GM21360 (cell line): Measurements from ENCODE around the gene HEG1.
"Not testable (repeated sequence)": the region's sequence is repeated elsewhere in the genome, so short reads cannot be mapped to it uniquely, and the experiment has no call there.

Experiments used
- ATAC-seq: cut with Tn5 transposase; IDR thresholded peaks from one replicate; pipeline ENCODE4 v1.9.1; 2021; ENCODE audit warnings: mild to moderate bottlenecking, moderate library complexity; ENCODE audit not compliant: unreplicated experiment

The HEG1 gene, protein sequence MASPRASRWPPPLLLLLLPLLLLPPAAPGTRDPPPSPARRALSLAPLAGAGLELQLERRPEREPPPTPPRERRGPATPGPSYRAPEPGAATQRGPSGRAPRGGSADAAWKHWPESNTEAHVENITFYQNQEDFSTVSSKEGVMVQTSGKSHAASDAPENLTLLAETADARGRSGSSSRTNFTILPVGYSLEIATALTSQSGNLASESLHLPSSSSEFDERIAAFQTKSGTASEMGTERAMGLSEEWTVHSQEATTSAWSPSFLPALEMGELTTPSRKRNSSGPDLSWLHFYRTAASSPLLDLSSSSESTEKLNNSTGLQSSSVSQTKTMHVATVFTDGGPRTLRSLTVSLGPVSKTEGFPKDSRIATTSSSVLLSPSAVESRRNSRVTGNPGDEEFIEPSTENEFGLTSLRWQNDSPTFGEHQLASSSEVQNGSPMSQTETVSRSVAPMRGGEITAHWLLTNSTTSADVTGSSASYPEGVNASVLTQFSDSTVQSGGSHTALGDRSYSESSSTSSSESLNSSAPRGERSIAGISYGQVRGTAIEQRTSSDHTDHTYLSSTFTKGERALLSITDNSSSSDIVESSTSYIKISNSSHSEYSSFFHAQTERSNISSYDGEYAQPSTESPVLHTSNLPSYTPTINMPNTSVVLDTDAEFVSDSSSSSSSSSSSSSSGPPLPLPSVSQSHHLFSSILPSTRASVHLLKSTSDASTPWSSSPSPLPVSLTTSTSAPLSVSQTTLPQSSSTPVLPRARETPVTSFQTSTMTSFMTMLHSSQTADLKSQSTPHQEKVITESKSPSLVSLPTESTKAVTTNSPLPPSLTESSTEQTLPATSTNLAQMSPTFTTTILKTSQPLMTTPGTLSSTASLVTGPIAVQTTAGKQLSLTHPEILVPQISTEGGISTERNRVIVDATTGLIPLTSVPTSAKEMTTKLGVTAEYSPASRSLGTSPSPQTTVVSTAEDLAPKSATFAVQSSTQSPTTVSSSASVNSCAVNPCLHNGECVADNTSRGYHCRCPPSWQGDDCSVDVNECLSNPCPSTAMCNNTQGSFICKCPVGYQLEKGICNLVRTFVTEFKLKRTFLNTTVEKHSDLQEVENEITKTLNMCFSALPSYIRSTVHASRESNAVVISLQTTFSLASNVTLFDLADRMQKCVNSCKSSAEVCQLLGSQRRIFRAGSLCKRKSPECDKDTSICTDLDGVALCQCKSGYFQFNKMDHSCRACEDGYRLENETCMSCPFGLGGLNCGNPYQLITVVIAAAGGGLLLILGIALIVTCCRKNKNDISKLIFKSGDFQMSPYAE (N-terminal part only)

DNA sequence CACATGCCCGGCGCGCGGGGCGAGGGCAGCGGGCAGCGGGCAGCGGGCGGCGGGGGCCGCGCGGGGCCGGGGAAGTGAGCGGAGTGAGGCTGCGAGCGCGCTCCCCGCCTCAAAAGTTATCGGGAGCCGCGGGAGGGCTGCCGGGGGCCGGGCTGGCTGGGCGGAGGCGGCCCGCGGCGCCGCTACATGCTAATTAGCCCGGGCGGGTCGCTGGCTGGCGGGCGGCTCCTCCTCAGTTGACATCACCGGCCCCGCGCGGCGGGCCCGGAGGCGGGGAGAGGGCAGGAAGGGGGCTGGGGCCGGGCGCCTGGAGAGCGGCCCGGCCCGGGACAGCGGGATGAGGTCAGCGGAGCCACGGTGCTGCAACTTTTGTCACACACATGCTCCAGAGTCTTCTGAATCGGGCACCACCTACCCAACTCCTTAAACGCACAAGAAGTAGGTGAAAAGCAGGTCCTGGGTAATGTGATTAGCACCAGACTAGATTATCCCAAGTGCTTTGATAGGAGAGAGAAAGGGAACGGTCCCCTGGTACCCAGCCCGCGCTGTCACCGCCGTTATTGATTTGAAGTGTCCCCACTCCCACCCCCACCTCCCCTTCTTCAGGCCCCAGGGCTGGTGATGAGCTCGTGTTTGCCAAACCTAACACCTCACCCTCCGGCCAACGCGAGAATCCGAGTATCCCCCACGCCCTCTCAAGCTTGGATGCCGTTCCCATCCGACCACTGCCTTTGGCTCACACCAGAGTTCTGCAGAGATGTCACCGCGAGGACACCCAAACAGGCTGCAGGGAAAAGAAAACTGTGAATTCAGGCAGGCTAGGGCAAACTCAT, at the start of gene HEG1:
HEG1 (minus strand) TSS at position 85 of the 833 bp plus-strand sequence. CDS start 107 bp downstream, outside the sequence.
- ATAC-seq = peak; percentile 69

DNA sequence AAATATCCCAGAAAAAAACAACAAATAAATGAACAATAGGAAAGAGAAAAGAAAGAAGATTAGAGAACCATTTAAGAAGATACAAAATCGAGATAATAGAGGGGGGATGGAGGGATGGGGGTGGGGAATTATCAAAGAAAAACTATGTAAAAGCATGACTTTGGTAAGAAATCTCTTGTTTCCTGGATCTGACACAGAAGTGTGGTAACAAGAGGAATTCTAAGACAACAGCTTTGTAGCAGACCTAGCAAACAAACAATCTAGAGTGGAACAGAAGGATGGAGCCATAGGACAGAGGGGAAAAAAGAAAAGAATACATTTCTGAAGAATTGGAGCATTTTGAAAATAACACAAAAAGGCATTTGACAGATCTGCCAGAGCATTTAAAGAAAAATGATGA, 49.3 kb upstream of the HEG1 start:
- no peak for ATAC-seq

GRCh38 chr3:125104639-125105038, 48.8 kb upstream of the HEG1 start:
- ATAC-seq = no peak

DNA sequence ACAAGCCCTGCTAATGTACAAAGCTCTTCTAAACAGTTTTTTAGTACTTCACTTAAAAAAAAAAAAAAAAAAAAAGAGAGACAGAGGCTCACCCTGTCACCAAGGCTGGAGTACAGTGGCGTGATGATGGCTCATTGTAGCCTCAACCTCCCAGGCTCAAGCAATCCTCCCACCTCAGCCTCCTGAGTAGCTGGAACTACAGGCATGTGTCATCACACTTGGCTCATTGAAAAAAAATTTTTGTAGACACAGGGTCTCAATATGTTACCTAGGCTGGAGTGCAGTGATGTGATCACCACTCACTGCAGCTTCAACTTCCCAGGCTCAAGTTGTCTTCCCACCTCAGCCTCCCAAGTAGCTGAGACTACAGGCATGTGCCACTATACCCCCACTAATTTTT, 47.6 kb upstream of the HEG1 start:
- ATAC-seq = no peak

- no peak for ATAC-seq
These were observed 46.7 kb upstream of the HEG1 start for GRCh38 chr3:125102470-125102869.

GRCh38 chr3:125098611-125099291, 43.0 kb upstream of the HEG1 start:
- no peak for ATAC-seq

DNA sequence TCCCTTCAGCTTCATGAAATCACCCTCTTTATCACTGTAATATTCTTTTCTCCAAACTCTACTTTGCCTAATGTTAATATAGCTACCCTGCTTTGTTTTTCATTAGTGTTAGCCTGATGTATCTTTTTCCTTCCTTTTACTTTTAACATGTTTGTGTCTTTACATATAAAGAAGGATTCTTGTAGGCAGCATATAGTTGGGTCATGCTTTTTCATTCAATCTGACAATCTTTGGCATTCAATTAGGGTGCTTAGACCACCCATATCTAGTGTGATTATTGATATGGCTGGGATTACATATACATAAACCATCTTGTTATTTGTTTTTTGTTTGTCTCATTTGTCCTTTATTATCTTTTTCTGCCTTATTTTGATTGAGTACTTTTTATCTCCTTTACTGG, 34.9 kb upstream of the HEG1 start:
- no peak for ATAC-seq

GRCh38 chr3:125087768-125088391, 32.1 kb upstream of the HEG1 start:
- ATAC-seq = no peak

- ATAC-seq = no peak
These were observed 29.4 kb upstream of the HEG1 start for GRCh38 chr3:125085166-125085565.

- ATAC-seq = no peak
These were observed 28.0 kb upstream of the HEG1 start for GRCh38 chr3:125083776-125084175.

DNA sequence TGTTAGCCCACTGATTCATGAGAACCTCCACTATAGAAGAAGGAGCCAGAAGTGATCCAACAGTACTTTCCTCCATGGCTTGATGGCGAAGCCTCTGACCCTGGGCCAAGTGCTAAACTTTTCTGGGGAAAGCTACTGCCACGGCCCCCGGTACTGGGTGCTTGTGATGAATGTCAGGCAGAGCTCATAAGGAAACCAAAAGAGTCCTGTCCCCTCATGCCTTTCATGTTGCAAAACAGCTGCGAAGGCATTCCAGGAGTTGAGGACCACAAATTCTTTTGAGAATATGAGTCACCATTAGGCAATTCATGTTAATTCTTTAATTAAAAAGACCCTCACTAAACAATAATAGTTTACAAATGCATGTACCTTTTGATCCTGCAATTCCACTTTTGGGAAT, 26.5 kb upstream of the HEG1 start:
- ATAC-seq = not testable (repeated sequence)

- no peak for ATAC-seq
These were observed 24.3 kb upstream of the HEG1 start for GRCh38 chr3:125080077-125080476.

- ATAC-seq = no peak
These were observed 23.9 kb upstream of the HEG1 start for GRCh38 chr3:125079675-125080045.

GRCh38 chr3:125078951-125079674, 23.3 kb upstream of the HEG1 start:
- no peak for ATAC-seq

GRCh38 chr3:125077864-125078263, 22.1 kb upstream of the HEG1 start:
- ATAC-seq = no peak

DNA sequence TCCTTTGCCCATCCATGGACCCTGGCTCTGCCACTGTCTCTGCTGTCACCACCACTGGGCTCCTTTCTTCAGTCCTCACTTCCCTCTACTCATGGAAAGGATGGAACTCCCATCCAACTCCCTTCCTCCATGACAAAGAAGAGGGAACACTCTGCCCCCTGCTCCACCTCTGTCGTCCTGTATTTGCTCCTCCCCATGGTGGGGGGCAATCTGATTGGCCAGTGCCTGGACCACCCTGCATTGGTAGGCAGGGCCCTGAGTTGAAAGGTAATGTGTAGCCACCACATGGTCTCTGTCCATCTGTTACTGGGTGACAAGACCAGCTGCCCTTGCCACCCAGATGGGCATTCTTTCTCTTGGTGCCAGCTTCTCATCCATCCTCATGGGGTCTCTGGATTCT, 20.7 kb upstream of the HEG1 start:
- no peak for ATAC-seq

GRCh38 chr3:125075738-125076137, 19.9 kb upstream of the HEG1 start:
- no peak for ATAC-seq

- no peak for ATAC-seq
These were observed 17.7 kb upstream of the HEG1 start for GRCh38 chr3:125073390-125073905.
